COLO668 (cell line): Measurements from ENCODE around the gene SLCO1A2.
"Not testable (repeated sequence)": the region's sequence is repeated elsewhere in the genome, so short reads cannot be mapped to it uniquely, and the experiment has no call there.

Experiments
- DNase-seq: peaks from one replicate; lab custom pipeline; 2025; ENCODE audit not compliant: unreplicated experiment; lab: John Stamatoyannopoulos, UW

The SLCO1A2 gene, protein sequence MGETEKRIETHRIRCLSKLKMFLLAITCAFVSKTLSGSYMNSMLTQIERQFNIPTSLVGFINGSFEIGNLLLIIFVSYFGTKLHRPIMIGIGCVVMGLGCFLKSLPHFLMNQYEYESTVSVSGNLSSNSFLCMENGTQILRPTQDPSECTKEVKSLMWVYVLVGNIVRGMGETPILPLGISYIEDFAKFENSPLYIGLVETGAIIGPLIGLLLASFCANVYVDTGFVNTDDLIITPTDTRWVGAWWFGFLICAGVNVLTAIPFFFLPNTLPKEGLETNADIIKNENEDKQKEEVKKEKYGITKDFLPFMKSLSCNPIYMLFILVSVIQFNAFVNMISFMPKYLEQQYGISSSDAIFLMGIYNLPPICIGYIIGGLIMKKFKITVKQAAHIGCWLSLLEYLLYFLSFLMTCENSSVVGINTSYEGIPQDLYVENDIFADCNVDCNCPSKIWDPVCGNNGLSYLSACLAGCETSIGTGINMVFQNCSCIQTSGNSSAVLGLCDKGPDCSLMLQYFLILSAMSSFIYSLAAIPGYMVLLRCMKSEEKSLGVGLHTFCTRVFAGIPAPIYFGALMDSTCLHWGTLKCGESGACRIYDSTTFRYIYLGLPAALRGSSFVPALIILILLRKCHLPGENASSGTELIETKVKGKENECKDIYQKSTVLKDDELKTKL

DNA sequence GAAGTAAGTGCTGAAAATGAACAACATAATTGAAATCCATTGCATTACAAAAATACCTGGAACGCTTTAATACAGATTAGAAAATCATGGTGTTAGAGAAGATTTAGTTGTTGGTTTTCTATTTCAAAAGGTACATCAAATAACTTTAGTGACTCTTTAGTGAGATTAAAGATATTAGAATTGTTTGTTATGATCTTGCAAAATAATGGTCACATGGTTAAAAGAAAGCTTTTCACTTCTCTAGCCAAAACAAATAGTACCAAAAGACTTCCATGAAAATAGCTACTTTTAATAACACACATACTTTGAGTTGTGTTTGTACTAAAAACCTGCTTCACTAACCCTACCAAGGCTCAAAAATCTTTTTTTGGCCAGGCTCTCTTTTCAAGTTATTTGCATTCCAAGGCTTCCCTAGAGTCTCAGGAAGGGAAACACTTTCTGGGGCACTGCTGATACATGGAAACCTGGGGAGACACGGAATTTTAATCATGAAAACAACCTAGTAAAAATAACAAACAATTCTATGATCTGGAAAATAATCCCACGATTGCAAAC lies at the start of gene SLCO1A2:
SLCO1A2 (minus strand) TSS at position 147 of the 555 bp plus-strand sequence. CDS start 270 bp downstream, outside the sequence.
- no peak for DNase-seq

GRCh38 chr12:21384261-21384660 lies 49.5 kb upstream of the SLCO1A2 start:
- no peak for DNase-seq

GRCh38 chr12:21381320-21381719 lies 46.6 kb upstream of the SLCO1A2 start:
- DNase-seq = not testable (repeated sequence)

GRCh38 chr12:21379218-21379617 lies 44.5 kb upstream of the SLCO1A2 start:
- DNase-seq = no peak

GRCh38 chr12:21372602-21373001 lies 37.9 kb upstream of the SLCO1A2 start, which contains the start of gene IAPP:
IAPP (plus strand) TSS chr12:21372902; CDS start chr12:21373352, 450 bp downstream.
- no peak for DNase-seq

- no peak for DNase-seq
Observed at GRCh38 chr12:21370845-21371449, 36.2 kb upstream of the SLCO1A2 start.

- no peak for DNase-seq
Observed at GRCh38 chr12:21369141-21369980, 34.6 kb upstream of the SLCO1A2 start.

DNA sequence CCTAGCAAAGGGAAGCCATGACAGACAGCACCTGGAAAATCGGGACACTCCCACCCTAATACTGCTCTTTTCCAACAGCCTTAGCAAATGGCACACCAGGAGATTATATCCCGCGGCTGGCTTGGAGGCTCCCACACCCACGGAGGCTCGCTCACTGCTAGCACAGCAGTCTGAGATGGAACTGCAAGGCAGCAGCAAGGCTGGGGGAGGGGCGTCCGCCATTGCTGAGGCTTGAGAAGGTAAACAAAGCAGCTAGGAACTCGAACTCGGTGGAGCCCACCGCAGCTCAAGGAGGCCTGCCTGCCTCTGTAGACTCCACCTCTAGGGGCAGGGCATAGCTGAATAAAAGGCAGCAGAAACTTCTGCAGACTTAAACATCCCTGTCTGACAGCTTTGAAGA lies 25.9 kb upstream of the SLCO1A2 start:
- not testable (repeated sequence) for DNase-seq

DNA sequence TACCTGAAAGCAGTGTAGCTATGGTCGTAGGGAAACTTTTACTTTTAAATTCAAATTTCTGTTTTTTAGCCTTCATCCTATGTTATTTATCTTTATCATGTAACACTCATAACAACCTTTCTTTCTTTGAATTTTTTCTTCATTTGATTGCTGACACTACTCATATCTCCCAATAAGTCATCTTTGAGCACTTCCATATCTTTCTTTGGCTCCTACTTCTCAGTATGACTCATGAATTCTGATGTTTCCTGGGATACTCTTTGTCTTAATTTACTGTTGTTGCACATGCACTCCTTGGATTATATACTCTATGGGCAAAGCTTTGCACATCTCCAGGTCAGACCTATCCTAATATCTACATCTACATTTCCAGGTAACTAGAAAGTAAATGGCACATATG lies 19.9 kb upstream of the SLCO1A2 start:
- no peak for DNase-seq

GRCh38 chr12:21353948-21354347 lies 19.2 kb upstream of the SLCO1A2 start:
- DNase-seq = no peak

- DNase-seq = no peak
Observed at GRCh38 chr12:21353487-21353886, 18.8 kb upstream of the SLCO1A2 start.

DNA sequence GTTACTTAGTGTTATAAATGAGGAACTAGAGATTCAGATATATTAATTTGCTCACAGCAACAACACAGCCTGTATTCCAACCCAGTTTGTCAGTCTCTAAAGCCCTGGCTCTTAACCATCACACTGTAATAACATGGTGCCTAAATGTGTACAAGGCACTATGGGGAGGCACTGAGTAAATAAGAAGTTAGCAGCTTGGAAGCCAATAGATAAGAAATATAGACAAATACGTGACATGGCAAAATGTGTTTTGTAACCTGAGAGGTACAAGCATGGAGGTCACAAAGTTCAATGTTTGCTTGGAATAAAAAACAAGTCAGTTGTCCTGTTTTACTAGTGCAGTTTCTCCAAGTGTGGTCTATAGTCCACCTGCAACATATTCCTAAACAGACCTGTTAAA lies 16.3 kb upstream of the SLCO1A2 start:
- peak; percentile 2 for DNase-seq

GRCh38 chr12:21346542-21347205 lies 12.0 kb upstream of the SLCO1A2 start:
- DNase-seq = no peak

GRCh38 chr12:21343636-21344035 lies 8.9 kb upstream of the SLCO1A2 start:
- no peak for DNase-seq

DNA sequence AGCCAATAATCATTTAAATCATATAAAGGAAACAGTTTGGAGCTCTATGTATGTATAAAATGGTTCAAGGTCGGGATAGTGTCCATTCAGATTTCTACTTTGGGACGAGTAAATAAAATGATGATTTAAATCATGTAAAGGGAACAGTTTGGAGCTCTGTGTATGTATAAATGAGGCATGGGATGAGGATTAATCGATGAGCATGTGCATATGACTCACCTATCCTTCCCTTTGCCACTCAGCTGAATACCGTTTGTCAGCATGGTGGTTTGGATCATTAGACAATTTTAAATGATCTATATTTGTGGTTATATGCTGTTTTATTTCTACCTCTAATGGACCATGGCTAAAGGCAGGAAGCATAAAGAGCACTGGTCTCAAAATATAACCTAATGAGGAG lies 7.1 kb upstream of the SLCO1A2 start:
- no peak for DNase-seq

DNA sequence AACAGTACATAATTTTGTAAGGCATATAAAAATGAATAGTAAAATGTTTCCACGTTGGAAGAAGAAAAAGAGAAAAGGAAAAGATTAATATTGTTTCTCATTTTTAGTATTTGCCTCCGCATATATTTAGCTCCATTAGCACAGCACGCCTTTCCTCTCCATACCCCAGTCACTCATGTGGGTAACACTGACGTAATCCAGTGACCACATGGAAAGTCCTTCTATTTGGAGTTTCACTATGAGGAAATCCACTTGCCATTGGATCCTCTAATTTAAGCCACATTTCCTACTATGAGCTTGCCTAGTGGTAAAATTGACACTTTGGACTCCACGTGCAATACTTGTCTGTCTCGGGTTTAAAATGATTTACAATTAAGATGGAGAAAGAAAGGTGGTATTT lies 5.7 kb upstream of the SLCO1A2 start:
- no peak for DNase-seq

DNA sequence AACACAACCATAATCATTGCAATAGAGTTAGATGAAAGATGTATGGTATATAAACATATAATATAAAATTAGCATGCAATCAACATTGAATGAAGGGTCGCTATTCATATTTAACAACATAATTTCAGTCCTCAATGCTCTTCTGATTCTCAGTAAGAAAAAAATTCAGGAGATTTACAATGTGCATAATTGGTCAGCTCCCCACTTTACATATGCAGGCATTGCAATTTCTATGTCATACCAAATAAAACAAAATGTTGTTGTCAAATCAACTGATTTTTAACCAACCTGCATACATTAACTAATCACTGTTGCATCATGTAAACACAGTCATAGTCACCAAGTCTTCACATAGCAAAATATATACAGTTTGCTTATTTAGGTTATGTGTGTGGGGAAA lies 5.2 kb upstream of the SLCO1A2 start:
- no peak for DNase-seq

- DNase-seq = no peak
Observed at GRCh38 chr12:21337959-21338744, 3.4 kb upstream of the SLCO1A2 start.

DNA sequence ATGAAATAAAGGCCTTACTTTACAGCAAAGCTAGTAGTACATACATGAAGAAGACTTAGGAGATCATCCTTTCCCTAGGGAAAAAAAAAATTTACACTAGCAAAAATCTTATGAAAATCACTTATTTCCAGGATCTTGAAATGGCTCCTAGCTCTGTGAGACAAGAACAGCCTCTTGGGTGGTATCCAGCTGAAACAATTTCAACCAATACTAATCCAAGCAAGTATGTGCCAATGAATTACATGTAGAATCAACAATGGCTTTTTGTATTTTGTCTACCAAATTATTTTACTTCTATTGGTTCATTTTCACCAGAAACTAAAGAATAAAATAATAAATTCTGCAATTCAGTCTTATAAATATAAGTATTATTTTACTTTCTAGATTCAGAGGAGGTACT lies 2.7 kb upstream of the SLCO1A2 start:
- no peak for DNase-seq
